ENCODE measurements around the gene SMCO2.
"Not testable (repeated sequence)": the region's sequence is repeated elsewhere in the genome, so short reads cannot be mapped to it uniquely, and the experiment has no call there.

SMCO2 gene

GRCh38 chr12:27523642-27524493 lies 77.3 kb downstream of the SMCO2 start, which contains the start of gene PPFIBP1:
PPFIBP1 (plus strand) TSS chr12:27524206; CDS start chr12:27633397, 109,191 bp downstream.
- FAIRE-seq (peak; percentile 96), DNase-seq (ENCODE audit: insufficient read length, low spot score) (peak; percentile 84)

GRCh38 chr12:27524494-27524835 lies 77.9 kb downstream of the SMCO2 start:
- FAIRE-seq (no peak), DNase-seq (ENCODE audit: insufficient read length, low spot score) (no peak)

DNA sequence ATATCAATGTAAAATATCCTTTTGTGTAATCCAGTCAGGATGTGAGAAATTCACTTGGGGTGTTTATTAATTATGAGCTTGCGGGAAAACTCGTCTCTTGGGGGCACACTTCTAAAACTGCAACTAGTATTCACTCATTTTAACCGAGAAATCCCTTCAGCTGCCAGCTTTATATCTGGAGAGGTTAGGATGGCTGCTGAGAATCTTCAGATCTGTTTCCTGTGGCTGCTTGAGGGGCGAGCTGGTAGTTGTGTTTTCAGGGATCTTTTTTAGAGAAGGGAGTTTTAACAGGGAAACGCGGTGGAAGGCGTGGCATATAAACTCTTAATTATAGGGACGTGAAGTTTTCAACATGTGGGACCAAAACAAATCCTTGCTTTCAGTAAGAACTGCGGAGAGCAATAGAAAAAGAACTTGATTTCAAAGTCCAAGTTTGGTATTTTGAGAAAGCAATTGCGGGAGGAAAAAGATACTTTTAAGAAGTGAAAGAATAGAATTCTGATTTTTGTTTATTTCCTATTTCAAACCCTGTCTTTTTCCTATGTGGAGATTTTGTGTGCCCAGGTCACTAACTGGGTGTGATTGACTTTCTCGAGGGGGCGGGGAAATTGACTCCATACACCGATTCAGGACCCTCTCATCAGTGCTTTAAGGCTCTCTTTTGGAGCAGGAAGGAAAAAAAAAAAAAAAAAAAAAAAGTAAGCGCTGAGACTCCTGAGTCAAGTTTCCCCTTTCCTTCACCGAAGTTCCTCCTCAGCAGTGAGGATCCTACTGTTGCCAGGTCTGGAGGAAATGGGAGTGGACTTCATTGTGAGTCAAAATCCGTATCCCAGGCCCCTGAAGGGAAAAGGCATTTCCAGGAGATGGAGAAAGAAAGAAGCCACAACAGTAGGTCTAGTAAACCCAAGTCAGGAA lies 78.6 kb downstream of the SMCO2 start:
- DNase-seq (ENCODE audit: insufficient read length, low spot score), result no peak
- peak; percentile 51 for FAIRE-seq

DNA sequence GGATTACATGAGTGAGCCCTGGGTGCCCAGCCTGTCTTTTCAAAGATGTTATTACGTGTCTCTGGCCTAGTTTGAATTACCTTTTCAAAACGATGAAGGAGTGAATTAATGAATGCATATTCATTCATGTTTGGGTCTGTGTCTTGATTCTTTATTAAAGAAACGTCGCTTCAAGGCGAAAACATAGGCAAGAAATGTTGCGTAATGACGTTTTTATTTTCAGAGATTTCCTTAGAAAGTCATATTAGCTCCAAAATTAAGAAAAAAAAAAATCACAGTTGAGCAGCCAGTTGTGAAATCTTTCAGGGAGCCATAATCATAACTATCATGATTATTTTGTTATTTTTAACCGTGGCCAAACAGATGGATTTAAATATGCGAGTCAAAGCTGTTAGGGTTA lies 81.0 kb downstream of the SMCO2 start:
- no peak for FAIRE-seq

DNA sequence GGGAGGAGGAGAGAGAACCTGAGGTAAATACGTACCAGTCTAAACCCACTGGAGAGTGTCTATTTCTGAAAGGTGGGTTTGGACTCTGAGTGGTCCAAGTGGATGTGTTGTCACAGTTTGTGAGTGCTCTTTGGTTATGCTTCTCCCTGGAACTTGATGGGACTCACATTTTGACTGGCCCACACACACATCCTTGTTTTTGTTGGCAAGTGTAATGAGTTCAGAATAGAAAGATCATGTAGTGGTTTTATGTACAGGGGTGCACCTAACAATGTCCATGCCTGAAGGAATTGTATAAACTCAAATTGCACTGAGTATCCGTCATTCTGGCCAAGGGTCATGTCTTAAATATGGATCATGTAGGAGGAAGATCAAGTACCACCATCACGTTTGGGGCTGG lies 82.3 kb downstream of the SMCO2 start:
- FAIRE-seq, result no peak

More for the DNA sequence above, 81.0 kb downstream of the SMCO2 start:
- no peak for DNase-seq (ENCODE audit: insufficient read length, low spot score)

GRCh38 chr12:27530157-27530922 lies 83.8 kb downstream of the SMCO2 start:
- FAIRE-seq, result peak; percentile 74
- DNase-seq (ENCODE audit: insufficient read length, low spot score), result no peak

More for the DNA sequence above, 82.3 kb downstream of the SMCO2 start:
- DNase-seq (ENCODE audit: insufficient read length, low spot score), result no peak

- FAIRE-seq, result no peak
- DNase-seq (ENCODE audit: insufficient read length, low spot score), result no peak
Observed at GRCh38 chr12:27531896-27532295, 85.4 kb downstream of the SMCO2 start.

- DNase-seq (ENCODE audit: insufficient read length, low spot score) (no peak), FAIRE-seq (peak; percentile 62)
Observed at GRCh38 chr12:27534060-27534764, 87.7 kb downstream of the SMCO2 start.

GRCh38 chr12:27534765-27535161 lies 88.2 kb downstream of the SMCO2 start:
- peak; percentile 74 for FAIRE-seq

GRCh38 chr12:27535318-27535717 lies 88.8 kb downstream of the SMCO2 start:
- DNase-seq (ENCODE audit: insufficient read length, low spot score) (no peak), FAIRE-seq (peak; percentile 8)

More at GRCh38 chr12:27534765-27535161, 88.2 kb downstream of the SMCO2 start:
- no peak for DNase-seq (ENCODE audit: insufficient read length, low spot score)

- DNase-seq (ENCODE audit: insufficient read length, low spot score) (no peak), FAIRE-seq (peak; percentile 35)
Observed at GRCh38 chr12:27537855-27538675, 91.5 kb downstream of the SMCO2 start.

GRCh38 chr12:27539191-27539631 lies 92.7 kb downstream of the SMCO2 start:
- no peak for DNase-seq (ENCODE audit: insufficient read length, low spot score)
- FAIRE-seq, result no peak

DNA sequence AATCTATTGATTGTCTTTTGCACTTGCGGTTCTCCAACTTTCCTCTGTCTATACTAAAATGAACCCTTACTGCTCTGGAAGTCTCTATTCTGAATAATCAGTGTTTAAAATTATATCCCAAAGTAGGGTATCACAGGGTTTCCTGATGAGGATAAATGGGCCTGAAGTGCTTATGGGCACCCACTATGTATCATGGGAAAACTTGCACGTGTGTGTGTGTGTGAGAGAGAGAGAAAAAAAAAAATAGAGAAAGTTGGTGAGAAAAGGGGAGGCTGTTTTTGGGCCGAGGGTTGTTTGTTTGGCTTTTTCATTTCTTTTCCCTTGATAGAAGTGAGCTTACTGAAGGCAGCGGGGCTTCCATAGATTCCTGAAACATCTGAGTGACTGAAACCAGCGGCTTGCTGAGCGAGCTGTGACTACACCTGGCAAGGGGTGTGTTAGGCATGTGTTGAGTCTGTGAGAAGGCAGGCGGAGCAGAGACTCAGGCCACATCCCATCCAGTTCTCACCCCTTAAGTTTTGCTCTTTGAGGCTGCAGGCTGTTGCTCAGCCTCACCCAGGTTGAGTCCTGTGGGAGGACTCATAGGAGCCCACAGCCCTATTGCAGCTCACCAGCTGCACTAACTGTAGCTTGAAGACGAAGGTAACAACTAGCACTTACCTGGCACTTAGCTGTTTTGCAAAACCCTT lies 94.6 kb downstream of the SMCO2 start:
- DNase-seq (ENCODE audit: insufficient read length, low spot score), result no peak
- no peak for FAIRE-seq

DNA sequence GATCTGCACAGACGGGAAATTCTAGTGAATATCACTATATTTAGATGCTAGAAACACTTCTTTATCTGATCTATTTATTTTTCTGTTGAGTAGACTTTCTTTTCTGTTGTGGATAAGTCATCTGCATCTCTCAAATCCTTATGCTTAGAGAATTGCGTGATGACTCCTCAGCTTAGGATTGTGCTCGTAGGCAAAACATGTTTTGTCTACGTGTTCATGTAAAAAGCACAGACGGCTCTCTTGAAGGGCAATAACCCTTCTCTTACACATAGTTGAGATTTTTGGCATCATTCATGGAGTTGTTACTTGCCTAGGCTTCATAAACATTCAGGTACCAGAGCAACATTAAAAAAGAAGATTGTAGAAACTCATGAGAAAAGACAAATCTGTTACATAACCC lies 96.1 kb downstream of the SMCO2 start:
- no peak for DNase-seq (ENCODE audit: insufficient read length, low spot score)
- FAIRE-seq, result no peak

DNA sequence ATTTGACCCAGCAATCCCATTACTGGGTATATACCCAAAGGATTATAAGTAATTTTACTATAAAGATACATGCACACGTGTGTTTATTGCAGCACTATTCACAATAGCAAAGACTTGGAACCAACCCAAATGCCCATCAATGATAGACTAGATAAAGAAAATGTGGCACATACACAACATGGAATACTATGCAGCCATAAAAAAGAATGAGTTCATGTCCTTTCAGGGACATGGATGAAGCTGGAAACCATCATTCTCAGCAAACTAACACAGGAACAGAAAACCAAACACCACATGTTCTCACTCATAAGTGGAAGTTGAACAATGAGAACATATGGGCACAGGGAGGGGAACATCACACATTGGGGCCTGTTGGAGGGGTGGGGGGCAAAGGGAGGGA lies 98.3 kb downstream of the SMCO2 start:
- not testable (repeated sequence) for DNase-seq (ENCODE audit: insufficient read length, low spot score); FAIRE-seq

- no peak for DNase-seq (ENCODE audit: insufficient read length, low spot score)
- no peak for FAIRE-seq
Observed at GRCh38 chr12:27545665-27546064, 99.1 kb downstream of the SMCO2 start.

DNA sequence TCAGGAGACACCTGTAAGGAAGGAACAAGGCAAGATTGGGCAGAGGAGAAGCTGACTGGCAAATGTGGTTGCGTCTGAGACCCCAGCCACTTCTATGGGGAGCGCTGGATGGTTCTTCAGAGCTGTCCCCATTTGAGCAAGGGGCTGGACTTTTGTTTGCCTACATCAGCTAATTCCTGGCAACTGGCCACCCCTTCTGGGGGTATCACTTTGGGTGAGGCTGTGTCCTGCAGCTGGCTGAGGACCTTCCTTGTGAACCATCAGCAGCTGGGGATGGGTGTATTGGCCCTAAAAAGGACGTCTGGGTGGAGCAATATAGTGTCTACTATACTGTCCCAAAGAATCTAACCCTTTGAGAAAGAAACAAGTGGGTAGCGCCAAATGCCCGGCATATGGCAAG lies 101.1 kb downstream of the SMCO2 start:
- FAIRE-seq (no peak), DNase-seq (ENCODE audit: insufficient read length, low spot score) (no peak)
